SK-N-SH treated with all-trans-retinoic acid at 6 μM for 48 hours (cell line): ENCODE measurements around the gene ALKAL2.

ENCODE experiments used
- ATAC-seq: fragments of 200-7000 bp; cut with Tn5 transposase; 3 replicates; pipeline ENCODE4 v1.9.1; 2020; ENCODE audit warnings: mild to moderate bottlenecking, moderate library complexity
- ARNTL ChIP-seq: fragments of 450-650 bp; formaldehyde crosslinking; IDR thresholded peaks from 2 replicates; pipeline ENCODE4 v1.5.0; 2020; ENCODE audit warnings: low read depth, mild to moderate bottlenecking, moderate library complexity, borderline replicate concordance
- BACH2 ChIP-seq: fragments of 250-450 bp; sonication (Bioruptor Pico); IDR thresholded peaks from 2 replicates; pipeline ENCODE4 v1.9.0; 2021; ENCODE audit warnings: mild to moderate bottlenecking, borderline replicate concordance
- CREB5 ChIP-seq: fragments of 250-450 bp; sonication (Bioruptor Pico); IDR thresholded peaks from 2 replicates; pipeline ENCODE4 v1.5.1; 2020; ENCODE audit warnings: low read depth, mild to moderate bottlenecking, moderate library complexity
- CSDC2 ChIP-seq: fragments of 250-450 bp; sonication (Bioruptor Pico); IDR thresholded peaks from 2 replicates; pipeline ENCODE4 v1.5.0; 2020; ENCODE audit warnings: mild to moderate bottlenecking, moderate library complexity
- CSRNP3 ChIP-seq: fragments of 250-450 bp; sonication (Bioruptor Pico); IDR thresholded peaks from 2 replicates; pipeline ENCODE4 v1.5.1; 2021; ENCODE audit warnings: mild to moderate bottlenecking, moderate library complexity
- ESRRG ChIP-seq: fragments of 250-450 bp; sonication (Bioruptor Pico); IDR thresholded peaks from 2 replicates; pipeline ENCODE4 v1.6.1; 2021; ENCODE audit warnings: mild to moderate bottlenecking
- ISL1 ChIP-seq: fragments of 250-450 bp; sonication (Bioruptor Pico); IDR thresholded peaks from 2 replicates; pipeline ENCODE4 v2.1.2; 2022; ENCODE audit warnings: mild to moderate bottlenecking, moderate library complexity
- OSR1 ChIP-seq: fragments of 250-450 bp; sonication (Bioruptor Pico); IDR thresholded peaks from 2 replicates; pipeline ENCODE4 v1.8.0; 2022; ENCODE audit warnings: moderate library complexity, mild to moderate bottlenecking, inconsistent platforms
- PATZ1 ChIP-seq: fragments of 250-450 bp; sonication (Bioruptor Pico); IDR thresholded peaks from 2 replicates; pipeline ENCODE4 v1.8.0; 2020; ENCODE audit warnings: mild to moderate bottlenecking, moderate library complexity, borderline replicate concordance
- POU6F1 ChIP-seq: fragments of 250-450 bp; sonication (Bioruptor Pico); IDR thresholded peaks from 2 replicates; pipeline ENCODE4 v1.8.0; 2021; ENCODE audit warnings: low read depth, mild to moderate bottlenecking, moderate library complexity, borderline replicate concordance
- PPARA ChIP-seq: fragments of 250-450 bp; sonication (Bioruptor Pico); IDR thresholded peaks from 2 replicates; pipeline ENCODE4 v1.5.0; 2020; ENCODE audit warnings: mild to moderate bottlenecking, borderline replicate concordance
- RARB ChIP-seq: fragments of 250-450 bp; sonication (Bioruptor Pico); IDR thresholded peaks from 2 replicates; pipeline ENCODE4 v1.8.0; 2021; ENCODE audit warnings: mild to moderate bottlenecking, moderate library complexity
- SNAI2 ChIP-seq: fragments of 250-450 bp; sonication (Bioruptor Pico); IDR thresholded peaks from 2 replicates; pipeline ENCODE4 v1.5.0; 2020; ENCODE audit warnings: mild to moderate bottlenecking, moderate library complexity
- TCF4 ChIP-seq: fragments of 250-450 bp; sonication (Bioruptor Pico); IDR thresholded peaks from 2 replicates; pipeline ENCODE4 v1.8.0; 2021; ENCODE audit warnings: mild to moderate bottlenecking, moderate library complexity, borderline replicate concordance
- TOX ChIP-seq: fragments of 250-450 bp; sonication (Bioruptor Pico); IDR thresholded peaks from 2 replicates; pipeline ENCODE4 v1.8.0; 2021; ENCODE audit warnings: mild to moderate bottlenecking, moderate library complexity, borderline replicate concordance
- TSHZ2 ChIP-seq: fragments of 250-450 bp; sonication (Bioruptor Pico); IDR thresholded peaks from 2 replicates; pipeline ENCODE4 v1.5.0; 2020; ENCODE audit warnings: mild to moderate bottlenecking, moderate library complexity
- ZC3H10 ChIP-seq: fragments of 250-450 bp; sonication (Bioruptor Pico); IDR thresholded peaks from 2 replicates; pipeline ENCODE4 v1.5.1; 2021; ENCODE audit warnings: mild to moderate bottlenecking, moderate library complexity
- ZFP3 ChIP-seq: fragments of 250-450 bp; sonication (Bioruptor Pico); IDR thresholded peaks from 2 replicates; pipeline ENCODE4 v1.5.0; 2020; ENCODE audit warnings: mild to moderate bottlenecking, moderate library complexity
- ZNF565 ChIP-seq: fragments of 450-650 bp; formaldehyde crosslinking; conservative IDR thresholded peaks from 2 replicates; pipeline ENCODE4 v1.5.0; 2020; ENCODE audit warnings: low read depth, mild to moderate bottlenecking, moderate library complexity
- ZNF70 ChIP-seq: fragments of 450-650 bp; formaldehyde crosslinking; IDR thresholded peaks from 2 replicates; pipeline ENCODE4 v1.5.0; 2020; ENCODE audit warnings: mild to moderate bottlenecking, moderate library complexity
- ZNF8 ChIP-seq: fragments of 450-650 bp; formaldehyde crosslinking; IDR thresholded peaks from 2 replicates; pipeline ENCODE4 v1.5.0; 2020; ENCODE audit warnings: mild to moderate bottlenecking, moderate library complexity

The ALKAL2 gene

GRCh38 chr2:328761-329160 lies 40.9 kb upstream of the ALKAL2 start:
- TF ChIP-seq POU6F1 (CRISPR knock-in tag): no peak
- TF ChIP-seq PATZ1: no peak
- TF ChIP-seq PPARA (CRISPR knock-in tag): no peak
- TF ChIP-seq ZNF70 (CRISPR knock-in tag): no peak
- TF ChIP-seq ZFP3 (CRISPR knock-in tag): no peak
- no peak for TF ChIP-seq ZNF8 (CRISPR knock-in tag)
- no peak for TF ChIP-seq ZNF565 (CRISPR knock-in tag)
- no peak for TF ChIP-seq TOX (CRISPR knock-in tag)
- no peak for TF ChIP-seq TSHZ2 (CRISPR knock-in tag)
- TF ChIP-seq CSRNP3: no peak
- TF ChIP-seq RARB (CRISPR knock-in tag): no peak
- TF ChIP-seq TCF4 (CRISPR knock-in tag): no peak
- TF ChIP-seq SNAI2 (CRISPR knock-in tag): no peak
- no peak for TF ChIP-seq OSR1
- no peak for TF ChIP-seq ESRRG (CRISPR knock-in tag)
- TF ChIP-seq CSDC2: no peak
- no peak for TF ChIP-seq ZC3H10 (CRISPR knock-in tag)
- TF ChIP-seq ISL1 (CRISPR knock-in tag): no peak
- no peak for TF ChIP-seq BACH2 (CRISPR knock-in tag)
- no peak for ATAC-seq

- no peak for TF ChIP-seq CREB5 (CRISPR knock-in tag)
- no peak for TF ChIP-seq OSR1
- no peak for TF ChIP-seq CSDC2
- TF ChIP-seq CSRNP3: no peak
- TF ChIP-seq TCF4 (CRISPR knock-in tag): no peak
- TF ChIP-seq ISL1 (CRISPR knock-in tag): no peak
- TF ChIP-seq ZNF70 (CRISPR knock-in tag): no peak
- TF ChIP-seq ARNTL: no peak
- no peak for TF ChIP-seq ZFP3 (CRISPR knock-in tag)
- TF ChIP-seq TSHZ2 (CRISPR knock-in tag): no peak
- TF ChIP-seq ZNF8 (CRISPR knock-in tag): no peak
- TF ChIP-seq PATZ1: no peak
- no peak for TF ChIP-seq POU6F1 (CRISPR knock-in tag)
- no peak for ATAC-seq
Observed at GRCh38 chr2:323035-323434, 35.1 kb upstream of the ALKAL2 start.
